AG04450 (cell line): ENCODE results near the gene HPCAL1. TPM values are rescaled to one million over a fixed set of nuclear protein-coding genes. Genes with fewer than 3 reads are reported as not detected.

Source experiments
- CTCF ChIA-PET: fragments of 300-600, 350-600 bp; formaldehyde crosslinking; extraction: SDS; loops from one replicate; lab custom pipeline; 2022; ENCODE audit warnings: antibody characterized with exemption, inconsistent platforms; lab: Charles Lee
- POLR2A ChIA-PET: fragments of 350-600 bp; formaldehyde crosslinking; extraction: SDS; loops from one replicate; lab custom pipeline; 2021; ENCODE audit warnings: antibody characterized with exemption, inconsistent platforms; lab: Yijun Ruan, JAX
- DNase-seq: peaks from one replicate; pipeline ENCODE4 v3.0.0-alpha.2; 2011; ENCODE audit warnings: low read depth, low spot score
- H3K27ac ChIP-seq: one replicate; pipeline ENCODE4 v1.5.1; 2012; ENCODE audit warnings: low read depth, low read length, control low read depth
- H3K27me3 ChIP-seq: one replicate; pipeline ENCODE4 v1.6.0; 2012; ENCODE audit warnings: low read length; ENCODE audit not compliant: control insufficient read depth, insufficient read depth
- H3K4me3 ChIP-seq: 2 replicates; pipeline ENCODE4 v1.5.1; 2011; ENCODE audit warnings: mild to moderate bottlenecking, low read depth, low read length, control low read depth
- H3K9me3 ChIP-seq: 2 replicates; pipeline ENCODE4 v1.5.1; 2012; ENCODE audit warnings: low read length; ENCODE audit not compliant: control insufficient read depth, insufficient read depth
- CTCF ChIP-seq: IDR thresholded peaks from 2 replicates; pipeline ENCODE4 v1.5.1; 2011; ENCODE audit warnings: low read depth, low read length, control low read depth, inconsistent platforms
- polyA plus RNA-seq: library from polyadenylated mRNA; depleted of rRNA; stranded (reverse); fragments of >200 nt; gene quantifications from 2 replicates; pipeline ENCODE4 v1.2.3, GENCODE V29; 2011

HPCAL1 gene
- polyA plus RNA-seq, 1 experiment: 14.4 TPM

GRCh38 chr2:10324095-10324832, 21.6 kb downstream of the HPCAL1 start:
- no peaks in the 10 kb centered on the region for H3K27me3 ChIP-seq
- peaks cover 18% of the 10 kb centered on the region for H3K9me3 ChIP-seq
- CTCF ChIA-PET: interaction anchor here (0.7 kb wide), 1 partner anchor 789 kb away, joined by 5 read pairs; no protein-coding TSS in a partner anchor
- no peak overlapping the region for H3K27ac ChIP-seq
- POLR2A ChIA-PET: no interaction called here
- no peak for DNase-seq
- H3K4me3 ChIP-seq: no peak overlapping the region
- TF ChIP-seq CTCF: no peak

GRCh38 chr2:10325278-10326145, 22.8 kb downstream of the HPCAL1 start:
- DNase-seq: no peak
- no peak overlapping the region for H3K4me3 ChIP-seq
- CTCF ChIA-PET: no interaction called here
- peaks cover 13% of the 10 kb centered on the region for H3K9me3 ChIP-seq
- H3K27ac ChIP-seq: no peak overlapping the region
- no peaks in the 10 kb centered on the region for H3K27me3 ChIP-seq
- POLR2A ChIA-PET: no interaction called here
- TF ChIP-seq CTCF: no peak

- Histone ChIP-seq H3K27ac (no peak overlapping the region), H3K27me3 (no peaks in the 10 kb centered on the region), H3K4me3 (no peak overlapping the region), H3K9me3 (peaks cover 13% of the 10 kb centered on the region)
- no peak for DNase-seq
- TF ChIP-seq CTCF: no peak
- ChIA-PET CTCF (interaction anchor here (0.7 kb wide), 1 partner anchor 229 kb away, joined by 3 read pairs; no protein-coding TSS in a partner anchor), POLR2A (no interaction called here)
Measured at GRCh38 chr2:10326151-10326616, 23.5 kb downstream of the HPCAL1 start.

DNA sequence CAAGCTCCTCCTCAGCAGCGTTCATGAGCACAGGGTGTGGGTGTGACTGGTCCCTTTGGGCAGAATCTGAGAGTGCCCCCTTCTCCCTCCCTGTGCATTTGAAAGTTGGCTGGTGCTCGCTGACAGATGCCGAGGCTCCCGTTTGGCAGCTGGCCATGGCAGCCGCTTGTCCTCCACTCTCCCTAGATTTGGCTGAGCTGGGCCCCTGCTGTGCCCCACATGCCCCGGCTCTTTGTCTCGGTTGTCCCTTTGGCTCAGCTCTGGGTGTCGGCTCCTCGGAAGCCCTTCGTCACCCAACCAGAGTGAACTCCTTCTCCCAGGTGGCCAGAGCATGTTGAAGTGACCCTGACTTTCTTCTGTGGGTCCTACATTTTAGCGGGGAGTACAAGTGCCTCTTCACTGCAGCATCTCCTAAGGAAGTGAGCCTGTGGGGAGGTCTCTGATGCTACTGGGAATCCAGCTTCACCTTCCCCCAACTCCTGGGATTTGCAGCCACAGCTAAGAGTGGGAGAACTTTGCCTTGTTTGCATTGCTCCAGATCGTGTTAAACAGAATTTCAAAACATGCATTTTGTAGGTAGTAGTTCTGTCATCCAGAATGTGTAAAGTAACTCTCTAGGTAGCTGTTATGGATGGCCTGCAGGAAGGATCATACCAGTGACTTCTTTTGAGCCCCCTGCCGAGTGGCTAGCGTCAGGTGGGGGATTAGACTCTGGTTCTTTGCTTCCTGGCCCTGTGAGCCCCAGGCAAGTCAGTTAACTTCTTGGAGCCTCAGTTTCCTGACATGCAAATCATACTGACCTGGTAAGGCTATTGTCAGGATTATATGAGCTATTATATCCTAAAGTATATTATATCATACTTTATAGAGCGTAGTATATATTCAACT, 24.2 kb downstream of the HPCAL1 start:
- H3K27me3 ChIP-seq: no peaks in the 10 kb centered on the region
- peaks cover 13% of the 10 kb centered on the region for H3K9me3 ChIP-seq
- H3K27ac ChIP-seq: no peak overlapping the region
- TF ChIP-seq CTCF: no peak
- ChIA-PET CTCF (interaction anchor here (0.7 kb wide), 1 partner anchor 230 kb away, joined by 3 read pairs; no protein-coding TSS in a partner anchor), POLR2A (no interaction called here)
- no peak overlapping the region for H3K4me3 ChIP-seq
- DNase-seq: no peak
